ENCODE data around the gene MIGA2.

Gene MIGA2

GRCh38 chr9:129011170-129011569, 25.3 kb upstream of the MIGA2 start:
- no peak overlapping the region for H3K4me3 ChIP-seq (ENCODE audit: low read depth, low read length)
- TF ChIP-seq CTCF (IDR thresholded peaks at IDR 0.05; ENCODE audit: low read depth, low read length), result no peak
- in situ Hi-C loops (cut with HindIII; ENCODE audit: low sequenced_read_pairs), result no loop called here
- no peak for DNase-seq (ENCODE audit: low read depth, low spot score)

GRCh38 chr9:129011761-129012181, 24.7 kb upstream of the MIGA2 start:
- H3K4me3 ChIP-seq (ENCODE audit: low read depth, low read length), result no peak overlapping the region
- in situ Hi-C loops (cut with HindIII; ENCODE audit: low sequenced_read_pairs), result no loop called here

GRCh38 chr9:129012343-129012742, 24.1 kb upstream of the MIGA2 start:
- no peak for DNase-seq (ENCODE audit: low read depth, low spot score)
- in situ Hi-C loops (cut with HindIII; ENCODE audit: low sequenced_read_pairs), result no loop called here
- H3K4me3 ChIP-seq (ENCODE audit: low read depth, low read length), result no peak overlapping the region
- no peak for TF ChIP-seq CTCF (IDR thresholded peaks at IDR 0.05; ENCODE audit: low read depth, low read length)

More at GRCh38 chr9:129011761-129012181, 24.7 kb upstream of the MIGA2 start:
- no peak for DNase-seq (ENCODE audit: low read depth, low spot score)
- TF ChIP-seq CTCF (IDR thresholded peaks at IDR 0.05; ENCODE audit: low read depth, low read length), result no peak

GRCh38 chr9:129012893-129013448, 23.5 kb upstream of the MIGA2 start:
- in situ Hi-C loops (cut with HindIII; ENCODE audit: low sequenced_read_pairs), result no loop called here
- no peak overlapping the region for H3K4me3 ChIP-seq (ENCODE audit: low read depth, low read length)
- DNase-seq (ENCODE audit: low read depth, low spot score), result no peak
- TF ChIP-seq CTCF (IDR thresholded peaks at IDR 0.05; ENCODE audit: low read depth, low read length), result no peak

GRCh38 chr9:129013674-129014073, 22.8 kb upstream of the MIGA2 start:
- in situ Hi-C loops (cut with HindIII; ENCODE audit: low sequenced_read_pairs), result no loop called here
- DNase-seq (ENCODE audit: low read depth, low spot score), result no peak
- TF ChIP-seq CTCF (IDR thresholded peaks at IDR 0.05; ENCODE audit: low read depth, low read length), result no peak
- no peak overlapping the region for H3K4me3 ChIP-seq (ENCODE audit: low read depth, low read length)

GRCh38 chr9:129014124-129014523, 22.3 kb upstream of the MIGA2 start:
- in situ Hi-C loops (cut with HindIII; ENCODE audit: low sequenced_read_pairs), result no loop called here
- no peak overlapping the region for H3K4me3 ChIP-seq (ENCODE audit: low read depth, low read length)
- no peak for DNase-seq (ENCODE audit: low read depth, low spot score)
- no peak for TF ChIP-seq CTCF (IDR thresholded peaks at IDR 0.05; ENCODE audit: low read depth, low read length)

- in situ Hi-C loops (cut with HindIII; ENCODE audit: low sequenced_read_pairs), result no loop called here
- no peak for DNase-seq (ENCODE audit: low read depth, low spot score)
These were observed 21.8 kb upstream of the MIGA2 start for GRCh38 chr9:129014608-129015007.

More at GRCh38 chr9:129014608-129015007, 21.8 kb upstream of the MIGA2 start:
- TF ChIP-seq CTCF (IDR thresholded peaks at IDR 0.05; ENCODE audit: low read depth, low read length), result no peak
- H3K4me3 ChIP-seq (ENCODE audit: low read depth, low read length), result no peak overlapping the region

Measured in astrocyte of the spinal cord (primary cell).